ENCODE results near the gene MAFG.

DNA sequence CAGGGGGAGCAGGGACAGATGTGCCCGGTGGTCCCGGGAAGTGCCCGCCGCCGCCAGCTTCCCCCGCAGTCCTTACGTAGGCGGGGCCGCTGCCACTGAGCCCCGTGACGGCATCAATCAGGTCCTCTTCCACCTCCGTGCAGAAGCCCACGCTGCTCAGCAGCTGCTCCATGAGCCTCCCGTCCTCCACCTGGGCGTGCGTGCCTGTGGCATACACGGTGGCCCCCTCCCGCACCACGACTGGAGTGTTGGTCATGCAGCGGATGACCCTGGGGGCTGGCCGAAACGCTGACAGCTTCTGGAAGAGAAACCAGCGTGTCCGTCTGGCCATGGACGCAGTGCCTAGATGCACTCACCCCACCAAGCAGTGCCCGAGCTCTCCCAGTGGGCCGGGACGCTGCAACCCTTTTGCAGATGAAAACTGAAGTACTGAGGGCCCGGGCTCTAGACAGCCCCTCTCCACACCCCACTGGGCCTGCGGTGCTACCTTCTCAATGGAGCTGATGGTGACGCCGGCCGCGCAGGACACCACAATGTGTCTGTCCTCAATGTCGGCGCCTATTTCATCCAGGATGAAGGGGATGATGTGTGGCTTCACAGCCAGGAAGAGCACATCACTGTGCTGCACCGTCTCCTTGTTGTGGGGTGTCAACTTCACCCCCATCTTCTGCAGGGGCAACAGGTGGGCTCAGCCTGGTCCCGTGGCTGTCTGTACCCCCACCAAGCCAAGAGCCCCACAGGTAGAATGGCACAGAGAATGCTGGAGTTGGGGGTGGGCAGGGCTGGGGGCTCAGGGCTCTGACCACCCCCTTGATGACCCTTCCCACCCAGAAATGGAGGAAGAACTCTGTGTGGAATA, 7.5 kb upstream of the MAFG start:
- TF ChIP-seq, protein P1, sequence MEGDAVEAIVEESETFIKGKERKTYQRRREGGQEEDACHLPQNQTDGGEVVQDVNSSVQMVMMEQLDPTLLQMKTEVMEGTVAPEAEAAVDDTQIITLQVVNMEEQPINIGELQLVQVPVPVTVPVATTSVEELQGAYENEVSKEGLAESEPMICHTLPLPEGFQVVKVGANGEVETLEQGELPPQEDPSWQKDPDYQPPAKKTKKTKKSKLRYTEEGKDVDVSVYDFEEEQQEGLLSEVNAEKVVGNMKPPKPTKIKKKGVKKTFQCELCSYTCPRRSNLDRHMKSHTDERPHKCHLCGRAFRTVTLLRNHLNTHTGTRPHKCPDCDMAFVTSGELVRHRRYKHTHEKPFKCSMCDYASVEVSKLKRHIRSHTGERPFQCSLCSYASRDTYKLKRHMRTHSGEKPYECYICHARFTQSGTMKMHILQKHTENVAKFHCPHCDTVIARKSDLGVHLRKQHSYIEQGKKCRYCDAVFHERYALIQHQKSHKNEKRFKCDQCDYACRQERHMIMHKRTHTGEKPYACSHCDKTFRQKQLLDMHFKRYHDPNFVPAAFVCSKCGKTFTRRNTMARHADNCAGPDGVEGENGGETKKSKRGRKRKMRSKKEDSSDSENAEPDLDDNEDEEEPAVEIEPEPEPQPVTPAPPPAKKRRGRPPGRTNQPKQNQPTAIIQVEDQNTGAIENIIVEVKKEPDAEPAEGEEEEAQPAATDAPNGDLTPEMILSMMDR (conservative IDR thresholded peaks at IDR 0.05 in 1 of 2, IDR thresholded peaks at IDR 0.05 in 1 of 2; ENCODE audit: low read depth in 1 of 2, low read length in 2 of 2), result no peak
- TF ChIP-seq EZH2 (IDR thresholded peaks at IDR 0.05; ENCODE audit: low read length, missing control alignments), result no peak

All from fibroblast of lung (primary cell).